Right ventricle myocardium superior (tissue), 1 donor: ENCODE data around the gene KRT77. TPM values are rescaled to one million over a fixed set of nuclear protein-coding genes. Genes with fewer than 3 reads are reported as not detected.
"Not testable (repeated sequence)": the region's sequence is repeated elsewhere in the genome, so short reads cannot be mapped to it uniquely, and the experiment has no call there.

Source experiments
- ATAC-seq: fragments of 200-7000 bp; cut with Tn5 transposase; one replicate; pipeline ENCODE4 v1.9.1; 2020; ENCODE audit warnings: mild to moderate bottlenecking; ENCODE audit not compliant: poor library complexity
- DNase-seq: peaks from one replicate; pipeline ENCODE4 v3.0.0-alpha.2; 2020
- intact Hi-C: fragments of 100-400 bp; cut with DNase I; formaldehyde crosslinking; loops from one replicate; pipeline ENCODE4 v1.11.2; 2022
- total RNA-seq: library from RNA; stranded (reverse); fragmentation: NEBNext Ultra II Directional; extraction: Animal tissue kit (Norgen Biotek cat#: 25700); gene quantifications from one replicate; pipeline ENCODE4 v1.2.1, GENCODE V29; 2021
- donor health status: DM: no; HTN: yes; CAD: no; lungs with severe emphysema.

Gene KRT77
- total RNA-seq, 1 donor from 2014 or later, result not detected

- DNase-seq, result no peak
- no peak for ATAC-seq
- intact Hi-C loops, result no loop called here
Measured at GRCh38 chr12:52683575-52684300, 19.6 kb downstream of the KRT77 start.

GRCh38 chr12:52682938-52683574, 20.3 kb downstream of the KRT77 start:
- intact Hi-C loops, result no loop called here
- no peak for ATAC-seq
- no peak for DNase-seq

- ATAC-seq (no peak), DNase-seq (no peak)
- intact Hi-C loops, result no loop called here
Measured at GRCh38 chr12:52682381-52682660, 21.0 kb downstream of the KRT77 start.

GRCh38 chr12:52681526-52682380, 21.6 kb downstream of the KRT77 start:
- no peak for ATAC-seq
- intact Hi-C loops, result no loop called here

GRCh38 chr12:52680363-52680762, 23.0 kb downstream of the KRT77 start, which contains the start of gene KRT1:
Gene KRT1 (minus strand): TSS chr12:52680407. CDS start chr12:52680348, 59 bp downstream.
- intact Hi-C loops, result no loop called here
- DNase-seq (no peak), ATAC-seq (no peak)

More at GRCh38 chr12:52681526-52682380, 21.6 kb downstream of the KRT77 start:
- DNase-seq, result no peak

GRCh38 chr12:52679875-52680274, 23.4 kb downstream of the KRT77 start:
- no peak for DNase-seq
- intact Hi-C loops, result no loop called here
- ATAC-seq, result no peak

GRCh38 chr12:52677671-52678070, 25.7 kb downstream of the KRT77 start:
- no peak for ATAC-seq
- DNase-seq, result no peak
- intact Hi-C loops, result no loop called here

GRCh38 chr12:52677126-52677525, 26.2 kb downstream of the KRT77 start:
- intact Hi-C loops, result no loop called here
- DNase-seq, result no peak
- ATAC-seq, result no peak

- ATAC-seq (no peak), DNase-seq (no peak)
- intact Hi-C loops, result no loop called here
Measured at GRCh38 chr12:52676163-52676562, 27.2 kb downstream of the KRT77 start.

GRCh38 chr12:52675301-52675701, 28.0 kb downstream of the KRT77 start:
- ATAC-seq (no peak), DNase-seq (no peak)
- intact Hi-C loops, result no loop called here

GRCh38 chr12:52674433-52674775, 28.9 kb downstream of the KRT77 start:
- intact Hi-C loops, result no loop called here
- ATAC-seq (no peak), DNase-seq (no peak)

- no peak for DNase-seq
- intact Hi-C loops, result no loop called here
- ATAC-seq, result no peak
Measured at GRCh38 chr12:52673713-52674432, 29.5 kb downstream of the KRT77 start.

- DNase-seq (no peak), ATAC-seq (no peak)
- intact Hi-C loops, result no loop called here
Measured at GRCh38 chr12:52673217-52673616, 30.1 kb downstream of the KRT77 start.

GRCh38 chr12:52672321-52672933, 30.9 kb downstream of the KRT77 start:
- ATAC-seq, result no peak

GRCh38 chr12:52670961-52671360, 32.4 kb downstream of the KRT77 start:
- ATAC-seq, result no peak
- intact Hi-C loops, result no loop called here

More at GRCh38 chr12:52672321-52672933, 30.9 kb downstream of the KRT77 start:
- no peak for DNase-seq
- intact Hi-C loops, result no loop called here

GRCh38 chr12:52670506-52670905, 32.8 kb downstream of the KRT77 start:
- no peak for DNase-seq
- intact Hi-C loops, result no loop called here
- no peak for ATAC-seq

More at GRCh38 chr12:52670961-52671360, 32.4 kb downstream of the KRT77 start:
- no peak for DNase-seq

GRCh38 chr12:52669941-52670340, 33.4 kb downstream of the KRT77 start:
- not testable (repeated sequence) for DNase-seq, ATAC-seq
- intact Hi-C loops, result loop anchor here (10.0 kb wide), 1 partner anchor 195 kb away; no protein-coding TSS in a partner anchor

GRCh38 chr12:52669426-52669825, 33.9 kb downstream of the KRT77 start:
- intact Hi-C loops, result loop anchor here (10.0 kb wide), 1 partner anchor 195 kb away; no protein-coding TSS in a partner anchor
- ATAC-seq (no peak), DNase-seq (no peak)
